ENCODE measurements around the gene PLPPR3. TPM values are rescaled to one million over a fixed set of nuclear protein-coding genes. Genes with fewer than 3 reads are reported as not detected.

Gene PLPPR3
- total RNA-seq, 1 donor from 2014 or later, result not detected

GRCh38 chr19:763869-764268 is 57.9 kb downstream of the PLPPR3 start:
- ATAC-seq (ENCODE audit: poor library complexity) (no peak), DNase-seq (no peak)
- intact Hi-C loops (cut with DNase I), result loop anchor here (10.0 kb wide), 1 partner anchor 221 kb away; the partner anchor contains the start of gene WDR18

- intact Hi-C loops (cut with DNase I), result loop anchor here (10.0 kb wide), 1 partner anchor 222 kb away; the partner anchor contains the start of gene WDR18
- DNase-seq (no peak), ATAC-seq (ENCODE audit: poor library complexity) (no peak)
These were observed 58.6 kb downstream of the PLPPR3 start for GRCh38 chr19:763181-763580.

Small RNAs within 50 kb of the gene (microRNA-seq; reads per million reads assigned to microRNA genes)
- gene MIR3187 (2.3 reads per million), gene MIR4745 (not detected)

Other genes starting within 250 kb of the PLPPR3 start
- gene BSG, start 249.4 kb downstream of the PLPPR3 start, total RNA-seq, result 1,928 TPM
- 4.1 TPM for gene HCN2, start 232.1 kb downstream of the PLPPR3 start, total RNA-seq
- gene POLRMT, start 188.4 kb downstream of the PLPPR3 start, total RNA-seq, result 54.5 TPM
- gene FGF22, start 182.1 kb downstream of the PLPPR3 start, total RNA-seq, result not detected
- gene RNF126, start 158.7 kb downstream of the PLPPR3 start, total RNA-seq, result 21.2 TPM
- 27.4 TPM for gene FSTL3, start 145.6 kb downstream of the PLPPR3 start, total RNA-seq
- not detected for gene PRSS57, start 126.5 kb downstream of the PLPPR3 start, total RNA-seq
- 32.9 TPM for gene PALM, start 113.0 kb downstream of the PLPPR3 start, total RNA-seq
- gene MISP, start 70.8 kb downstream of the PLPPR3 start, total RNA-seq, result not detected
- 56.0 TPM for gene PTBP1, start 24.5 kb downstream of the PLPPR3 start, total RNA-seq
- not detected for gene AZU1, start 5.9 kb upstream of the PLPPR3 start, total RNA-seq
- not detected for gene PRTN3, start 19.0 kb upstream of the PLPPR3 start, total RNA-seq
- gene ELANE, start 30.3 kb upstream of the PLPPR3 start, total RNA-seq, result 1.3 TPM
- 477 TPM for gene CFD, start 37.7 kb upstream of the PLPPR3 start, total RNA-seq
- 19.1 TPM for gene MED16, start 71.2 kb upstream of the PLPPR3 start, total RNA-seq
- gene RNU6-9, start 71.5 kb upstream of the PLPPR3 start, total RNA-seq, result not detected
- 20.3 TPM for gene R3HDM4, start 91.3 kb upstream of the PLPPR3 start, total RNA-seq
- gene KISS1R, start 95.4 kb upstream of the PLPPR3 start, total RNA-seq, result not detected
- 5.0 TPM for gene ARID3A, start 104.1 kb upstream of the PLPPR3 start, total RNA-seq
- gene WDR18, start 162.4 kb upstream of the PLPPR3 start, total RNA-seq, result 18.6 TPM
- not detected for gene GRIN3B, start 178.5 kb upstream of the PLPPR3 start, total RNA-seq
- 109 TPM for gene TMEM259, start 199.2 kb upstream of the PLPPR3 start, total RNA-seq
- gene RNU6-2, start 199.6 kb upstream of the PLPPR3 start, total RNA-seq, result not detected
- gene CNN2, start 204.7 kb upstream of the PLPPR3 start, total RNA-seq, result 69.8 TPM
- 5.2 TPM for gene ABCA7, start 218.2 kb upstream of the PLPPR3 start, total RNA-seq
- gene ARHGAP45, start 245.2 kb upstream of the PLPPR3 start, total RNA-seq, result 5.1 TPM

Data from Right ventricle myocardium superior (tissue), 1 donor.